ENCODE data around the gene FGFR2.

DNA sequence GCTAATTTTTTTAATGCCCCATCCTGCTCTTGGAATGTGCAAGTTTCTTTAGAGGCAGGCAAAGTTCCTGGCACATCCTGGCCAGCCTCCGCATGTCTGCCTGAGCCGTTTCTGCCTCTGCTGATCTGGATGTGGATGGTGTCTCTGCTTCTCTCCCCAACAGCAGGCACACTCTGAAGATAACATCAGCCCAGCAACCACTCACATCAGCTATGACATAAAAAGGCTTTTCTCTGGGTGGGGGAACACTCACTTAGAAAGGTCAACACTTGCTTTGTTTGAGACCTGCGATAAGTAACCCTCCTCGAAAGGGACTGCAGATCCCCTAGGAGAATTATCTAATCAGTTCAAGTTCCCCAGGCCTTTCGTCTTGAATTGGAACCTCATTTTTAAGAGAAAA lies 142.9 kb downstream of the FGFR2 start:
- TF ChIP-seq, protein P1, sequence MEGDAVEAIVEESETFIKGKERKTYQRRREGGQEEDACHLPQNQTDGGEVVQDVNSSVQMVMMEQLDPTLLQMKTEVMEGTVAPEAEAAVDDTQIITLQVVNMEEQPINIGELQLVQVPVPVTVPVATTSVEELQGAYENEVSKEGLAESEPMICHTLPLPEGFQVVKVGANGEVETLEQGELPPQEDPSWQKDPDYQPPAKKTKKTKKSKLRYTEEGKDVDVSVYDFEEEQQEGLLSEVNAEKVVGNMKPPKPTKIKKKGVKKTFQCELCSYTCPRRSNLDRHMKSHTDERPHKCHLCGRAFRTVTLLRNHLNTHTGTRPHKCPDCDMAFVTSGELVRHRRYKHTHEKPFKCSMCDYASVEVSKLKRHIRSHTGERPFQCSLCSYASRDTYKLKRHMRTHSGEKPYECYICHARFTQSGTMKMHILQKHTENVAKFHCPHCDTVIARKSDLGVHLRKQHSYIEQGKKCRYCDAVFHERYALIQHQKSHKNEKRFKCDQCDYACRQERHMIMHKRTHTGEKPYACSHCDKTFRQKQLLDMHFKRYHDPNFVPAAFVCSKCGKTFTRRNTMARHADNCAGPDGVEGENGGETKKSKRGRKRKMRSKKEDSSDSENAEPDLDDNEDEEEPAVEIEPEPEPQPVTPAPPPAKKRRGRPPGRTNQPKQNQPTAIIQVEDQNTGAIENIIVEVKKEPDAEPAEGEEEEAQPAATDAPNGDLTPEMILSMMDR (IDR thresholded peaks at IDR 0.05; ENCODE audit: extremely low read depth in 1 of 2, insufficient read depth in 1 of 2, low read depth in 1 of 2, low read length in 2 of 2), result no peak
- TF ChIP-seq POLR2A (IDR thresholded peaks at IDR 0.05; ENCODE audit: low read depth, low read length) (no peak), POLR2AphosphoS5 (IDR thresholded peaks at IDR 0.05; ENCODE audit: insufficient read depth, low read depth, low read length) (no peak), EZH2 (IDR thresholded peaks at IDR 0.05; ENCODE audit: borderline replicate concordance, low read depth, low read length, severe bottlenecking) (no peak)
- TF ChIP-seq, protein P2, sequence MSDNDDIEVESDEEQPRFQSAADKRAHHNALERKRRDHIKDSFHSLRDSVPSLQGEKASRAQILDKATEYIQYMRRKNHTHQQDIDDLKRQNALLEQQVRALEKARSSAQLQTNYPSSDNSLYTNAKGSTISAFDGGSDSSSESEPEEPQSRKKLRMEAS (IDR thresholded peaks at IDR 0.05; ENCODE audit: insufficient read depth, insufficient read length), result no peak
